ENCODE data around the gene FANCI. TPM values are rescaled to one million over a fixed set of nuclear protein-coding genes. Genes with fewer than 3 reads are reported as not detected.

FANCI gene
- total RNA-seq, 1 donor from 2014 or later: 9.1 TPM

GRCh38 chr15:89319678-89320077 is 75.9 kb downstream of the FANCI start:
- intact Hi-C loops (cut with DNase I): loop anchor here (5.0 kb wide), 1 partner anchor 1533 kb away; no protein-coding TSS in a partner anchor
- Histone ChIP-seq H3K4me1 (no peaks in the 10 kb centered on the region), H3K36me3 (peaks cover 0 to 95% of the 10 kb centered on the region in 2 donors), H3K27me3 (no peaks in the 10 kb centered on the region), H3K9me3 (no peaks in the 10 kb centered on the region), H3K27ac (no peak overlapping the region), H3K4me3 (no peak overlapping the region)
- TF ChIP-seq POLR2AphosphoS5 (IDR thresholded peaks at IDR 0.05; ENCODE audit: insufficient read depth in 1 of 2, low read depth in 1 of 2) (no peak), POLR2A (IDR thresholded peaks at IDR 0.05) (no peak)
- TF ChIP-seq, protein P1, sequence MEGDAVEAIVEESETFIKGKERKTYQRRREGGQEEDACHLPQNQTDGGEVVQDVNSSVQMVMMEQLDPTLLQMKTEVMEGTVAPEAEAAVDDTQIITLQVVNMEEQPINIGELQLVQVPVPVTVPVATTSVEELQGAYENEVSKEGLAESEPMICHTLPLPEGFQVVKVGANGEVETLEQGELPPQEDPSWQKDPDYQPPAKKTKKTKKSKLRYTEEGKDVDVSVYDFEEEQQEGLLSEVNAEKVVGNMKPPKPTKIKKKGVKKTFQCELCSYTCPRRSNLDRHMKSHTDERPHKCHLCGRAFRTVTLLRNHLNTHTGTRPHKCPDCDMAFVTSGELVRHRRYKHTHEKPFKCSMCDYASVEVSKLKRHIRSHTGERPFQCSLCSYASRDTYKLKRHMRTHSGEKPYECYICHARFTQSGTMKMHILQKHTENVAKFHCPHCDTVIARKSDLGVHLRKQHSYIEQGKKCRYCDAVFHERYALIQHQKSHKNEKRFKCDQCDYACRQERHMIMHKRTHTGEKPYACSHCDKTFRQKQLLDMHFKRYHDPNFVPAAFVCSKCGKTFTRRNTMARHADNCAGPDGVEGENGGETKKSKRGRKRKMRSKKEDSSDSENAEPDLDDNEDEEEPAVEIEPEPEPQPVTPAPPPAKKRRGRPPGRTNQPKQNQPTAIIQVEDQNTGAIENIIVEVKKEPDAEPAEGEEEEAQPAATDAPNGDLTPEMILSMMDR (IDR thresholded peaks at IDR 0.05): no peak
- DNase-seq (ENCODE audit: extremely low spot score in 2 of 2): no peak

DNA sequence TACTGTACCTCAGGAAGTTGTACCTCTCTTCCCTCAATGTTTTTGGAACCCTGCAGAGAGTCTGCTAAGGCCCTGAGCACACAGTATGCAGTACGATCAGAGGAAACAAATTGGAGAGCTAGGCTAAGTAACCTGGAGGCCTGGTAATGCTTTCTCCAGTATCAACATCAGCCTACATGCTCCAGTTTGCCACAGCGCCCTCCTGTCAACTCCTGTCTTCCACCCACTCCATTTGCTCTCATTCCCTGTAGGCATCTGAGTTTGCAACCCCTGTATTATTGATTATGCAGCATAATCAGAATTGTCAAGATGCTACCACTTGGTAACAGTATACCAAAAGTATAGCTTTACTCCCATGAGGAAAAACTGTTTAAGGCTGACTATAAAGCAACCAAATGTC is 76.4 kb downstream of the FANCI start:
- no peak for TF ChIP-seq POLR2AphosphoS5 (IDR thresholded peaks at IDR 0.05; ENCODE audit: insufficient read depth in 1 of 2, low read depth in 1 of 2)
- TF ChIP-seq, protein P1 (IDR thresholded peaks at IDR 0.05): no peak
- no peak for TF ChIP-seq POLR2A (IDR thresholded peaks at IDR 0.05)
- Histone ChIP-seq H3K27ac (no peak overlapping the region), H3K27me3 (no peaks in the 10 kb centered on the region), H3K36me3 (peaks cover 0 to 99% of the 10 kb centered on the region in 2 donors), H3K4me1 (no peaks in the 10 kb centered on the region), H3K9me3 (no peaks in the 10 kb centered on the region), H3K4me3 (no peak overlapping the region)
- DNase-seq (ENCODE audit: extremely low spot score in 2 of 2): no peak
- intact Hi-C loops (cut with DNase I): loop anchor here (5.0 kb wide), 1 partner anchor 1532 kb away; no protein-coding TSS in a partner anchor

DNA sequence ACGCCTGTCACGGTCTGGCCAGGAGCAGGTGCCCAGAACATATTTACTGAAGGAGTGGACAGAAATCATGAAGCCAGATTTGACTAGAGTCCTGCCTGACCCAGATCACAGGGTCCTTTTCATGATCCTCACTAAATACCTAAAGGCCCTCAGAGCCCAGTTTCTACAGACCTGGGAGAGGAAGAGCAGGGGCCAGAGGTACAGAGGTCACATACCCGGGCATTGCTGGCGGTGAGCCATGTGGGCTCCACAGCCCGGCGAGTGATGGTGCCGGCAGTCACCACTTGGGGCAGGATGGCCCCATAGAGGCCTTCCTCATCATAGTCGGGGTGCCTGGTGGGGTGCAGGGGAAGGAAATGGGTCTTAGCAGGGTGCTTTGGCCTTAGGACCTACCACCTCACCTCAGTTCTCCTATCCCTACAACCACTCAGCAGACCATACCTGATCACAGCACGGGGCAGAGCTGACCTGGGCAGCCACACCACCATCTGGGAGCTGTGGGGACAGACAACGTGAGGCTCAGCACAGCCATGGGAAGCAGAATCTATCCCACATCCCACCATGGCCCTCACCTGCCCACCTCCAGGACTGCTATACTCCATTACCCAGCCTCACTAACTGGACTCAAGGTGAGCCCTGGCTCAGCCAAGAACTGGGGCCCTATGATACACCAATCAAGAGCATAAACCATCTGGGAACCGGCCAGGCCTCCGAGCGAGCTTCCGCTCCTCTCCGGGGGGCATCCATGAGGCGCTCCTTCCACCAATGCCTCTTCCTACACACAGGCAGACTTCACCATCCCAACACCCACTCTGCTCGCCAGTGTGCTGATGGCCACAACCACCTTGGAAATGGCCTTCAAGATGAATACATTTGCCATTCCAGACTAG is 78.0 kb downstream of the FANCI start:
- intact Hi-C loops (cut with DNase I): loop anchor here (5.0 kb wide), 1 partner anchor 1531 kb away; no protein-coding TSS in a partner anchor

GRCh38 chr15:89322822-89323221 is 79.0 kb downstream of the FANCI start:
- Histone ChIP-seq H3K9me3 (no peaks in the 10 kb centered on the region), H3K4me1 (no peaks in the 10 kb centered on the region), H3K4me3 (no peak overlapping the region), H3K27ac (no peak overlapping the region), H3K27me3 (no peaks in the 10 kb centered on the region), H3K36me3 (peaks cover 0 to 99% of the 10 kb centered on the region in 2 donors)
- intact Hi-C loops (cut with DNase I): loop anchor here (5.0 kb wide), 1 partner anchor 1529 kb away; no protein-coding TSS in a partner anchor
- DNase-seq (ENCODE audit: extremely low spot score in 2 of 2): no peak
- no peak for TF ChIP-seq POLR2A (IDR thresholded peaks at IDR 0.05)
- TF ChIP-seq, protein P1 (IDR thresholded peaks at IDR 0.05): no peak

More for the DNA sequence above, 78.0 kb downstream of the FANCI start:
- Histone ChIP-seq H3K4me1 (no peaks in the 10 kb centered on the region), H3K27me3 (no peaks in the 10 kb centered on the region), H3K27ac (no peak overlapping the region), H3K36me3 (peaks cover 0 to 99% of the 10 kb centered on the region in 2 donors), H3K9me3 (no peaks in the 10 kb centered on the region), H3K4me3 (no peak overlapping the region)
- TF ChIP-seq POLR2A (IDR thresholded peaks at IDR 0.05) (no peak), POLR2AphosphoS5 (IDR thresholded peaks at IDR 0.05; ENCODE audit: insufficient read depth in 1 of 2, low read depth in 1 of 2) (no peak)
- TF ChIP-seq, protein P1 (IDR thresholded peaks at IDR 0.05): no peak
- peak in 1 of 2 donors; percentile 75 for DNase-seq (ENCODE audit: extremely low spot score in 2 of 2)

DNA sequence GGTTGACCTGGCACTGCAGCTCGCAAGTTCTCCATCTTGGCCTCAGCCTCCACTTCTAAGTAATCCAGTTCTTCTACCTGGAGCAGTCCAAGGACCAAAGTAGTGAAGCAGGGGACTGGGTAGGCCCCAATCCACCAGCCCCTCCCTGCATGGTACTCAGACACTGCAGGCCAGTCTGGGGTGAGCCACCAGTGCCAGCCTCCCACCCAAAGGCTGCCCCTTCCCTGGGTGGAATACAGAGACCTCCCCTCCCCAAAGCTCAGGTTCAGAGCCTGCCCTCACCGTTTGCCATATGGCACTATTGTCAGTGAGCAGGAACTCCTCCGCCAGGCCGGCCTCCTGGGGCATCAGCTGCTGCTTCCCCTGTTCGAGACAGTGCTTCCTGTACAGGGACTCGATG is 80.0 kb downstream of the FANCI start:
- DNase-seq (ENCODE audit: extremely low spot score in 2 of 2): peak in 1 of 2 donors; percentile 78
- intact Hi-C loops (cut with DNase I): loop anchor here (5.0 kb wide), 1 partner anchor 1528 kb away; no protein-coding TSS in a partner anchor
- Histone ChIP-seq H3K36me3 (peaks cover 4 to 99% of the 10 kb centered on the region in 2 donors), H3K27ac (no peak overlapping the region), H3K4me1 (peaks cover 10% of the 10 kb centered on the region), H3K9me3 (no peaks in the 10 kb centered on the region), H3K27me3 (no peaks in the 10 kb centered on the region), H3K4me3 (no peak overlapping the region)
- TF ChIP-seq POLR2A (IDR thresholded peaks at IDR 0.05) (no peak), POLR2AphosphoS5 (IDR thresholded peaks at IDR 0.05; ENCODE audit: insufficient read depth in 1 of 2, low read depth in 1 of 2) (no peak)
- TF ChIP-seq, protein P1 (IDR thresholded peaks at IDR 0.05): no peak
